Cardiac muscle cell (in vitro differentiated cells and primary cell): ENCODE data around the gene RNF7. TPM values are rescaled to one million over a fixed set of nuclear protein-coding genes. Genes with fewer than 3 reads are reported as not detected.

ENCODE experiments used
- DNase-seq, 2 donors: peaks; one replicate each; pipeline versions ENCODE4 v3.0.0 to v3.0.0-alpha.2; 2010 to 2017; ENCODE audit warnings: low read depth in 1 of 2, low spot score in 1 of 2
- H3K27ac ChIP-seq: fragments of 200-600 bp; sonication (generic); 2 replicates; pipeline ENCODE4 v1.5.1; 2016
- H3K27me3 ChIP-seq: fragments of 200-600 bp; sonication (generic); 2 replicates; pipeline ENCODE4 v1.6.0; 2016; ENCODE audit warnings: control low read depth
- H3K36me3 ChIP-seq: fragments of 200-600 bp; sonication (generic); 2 replicates; pipeline ENCODE4 v1.5.1; 2016; ENCODE audit warnings: control low read depth
- H3K4me1 ChIP-seq: fragments of 200-600 bp; sonication (generic); 2 replicates; pipeline ENCODE4 v1.8.1; 2017; ENCODE audit warnings: low read depth, mild to moderate bottlenecking, mixed run types
- H3K4me3 ChIP-seq: fragments of 200-600 bp; sonication (generic); 2 replicates; pipeline ENCODE4 v1.5.1; 2016; ENCODE audit warnings: mild to moderate bottlenecking
- H3K9me3 ChIP-seq: fragments of 200-600 bp; sonication (generic); 2 replicates; pipeline ENCODE4 v1.5.1; 2017; ENCODE audit warnings: low read depth, mild to moderate bottlenecking, control low read depth
- CTCF ChIP-seq: IDR thresholded peaks from 2 replicates; pipeline ENCODE4 v1.5.1; 2012; ENCODE audit warnings: low read depth, mild to moderate bottlenecking, low read length
- polyA plus RNA-seq: library from polyadenylated mRNA; unstranded; fragments of >200 nt; fragmentation: Nextera tagmentation; extraction: Ambion mirVana; gene quantifications from 2 replicates; pipeline ENCODE4 v1.2.1, GENCODE V29; 2016
- total RNA-seq: library from RNA; depleted of rRNA; stranded (reverse); fragments of >200 nt; gene quantifications from 2 replicates; pipeline ENCODE4 v1.2.3, GENCODE V29; 2016

RNF7 gene
- total and polyA plus RNA-seq, 2 experiments from 2014 or later = 73.0 to 234 TPM

DNA sequence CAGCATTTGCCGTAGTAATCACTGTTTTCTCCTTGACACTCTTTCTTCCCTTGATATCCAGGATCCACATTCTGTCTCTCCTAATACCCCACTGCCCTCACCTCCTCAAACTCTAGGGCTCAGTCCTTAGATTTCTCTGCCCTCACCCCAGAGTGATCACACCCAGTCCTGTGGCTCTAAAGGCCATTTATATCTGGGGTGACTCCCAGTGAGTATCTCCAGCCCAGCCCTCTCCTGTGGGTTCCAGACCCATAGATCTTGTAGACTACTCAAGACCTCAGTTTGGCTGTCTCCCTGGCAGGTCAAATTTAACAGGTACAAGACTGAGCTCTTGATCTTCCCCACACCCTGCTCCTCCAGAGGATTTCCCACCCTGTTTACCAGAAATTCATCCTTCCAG, 26.4 kb downstream of the RNF7 start:
- H3K36me3 ChIP-seq = no peaks in the 10 kb centered on the region
- no peak for TF ChIP-seq CTCF
- no peak for DNase-seq
- no peaks in the 10 kb centered on the region for H3K4me1 ChIP-seq
- no peak overlapping the region for H3K4me3 ChIP-seq
- H3K9me3 ChIP-seq = no peaks in the 10 kb centered on the region
- no peak overlapping the region for H3K27ac ChIP-seq
- H3K27me3 ChIP-seq = no peaks in the 10 kb centered on the region

DNA sequence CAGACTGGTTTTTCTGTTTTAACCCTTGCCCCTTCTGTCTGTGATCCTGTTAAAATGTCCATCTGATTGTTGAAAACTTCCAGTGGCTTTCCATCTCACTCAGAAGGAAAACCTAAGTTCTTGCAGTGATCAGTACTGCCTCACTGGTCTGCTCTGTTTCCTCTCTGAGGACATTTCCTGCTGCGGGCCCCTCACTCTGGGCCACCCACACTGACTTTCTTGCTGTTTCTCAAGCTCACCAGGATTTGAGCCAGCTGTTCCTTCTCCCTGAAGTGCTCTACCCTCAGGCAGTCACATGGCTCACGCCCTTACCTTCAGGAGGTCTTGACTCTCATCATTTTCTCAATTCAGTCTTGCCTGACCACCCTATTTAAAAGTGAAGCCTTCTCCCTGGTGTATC, 26.9 kb downstream of the RNF7 start:
- Histone ChIP-seq H3K4me1 (peaks cover 4% of the 10 kb centered on the region), H3K9me3 (no peaks in the 10 kb centered on the region), H3K4me3 (no peak overlapping the region), H3K27me3 (no peaks in the 10 kb centered on the region), H3K27ac (no peak overlapping the region), H3K36me3 (no peaks in the 10 kb centered on the region)
- TF ChIP-seq CTCF = no peak
- peak in 1 of 2 donors; percentile 65 for DNase-seq

GRCh38 chr3:141767066-141767465, 29.0 kb downstream of the RNF7 start:
- Histone ChIP-seq H3K27ac (no peak overlapping the region), H3K36me3 (no peaks in the 10 kb centered on the region), H3K4me1 (peaks cover 4% of the 10 kb centered on the region), H3K4me3 (no peak overlapping the region), H3K9me3 (no peaks in the 10 kb centered on the region), H3K27me3 (no peaks in the 10 kb centered on the region)
- no peak for DNase-seq
- TF ChIP-seq CTCF = no peak

- Histone ChIP-seq H3K4me3 (no peak overlapping the region), H3K27ac (no peak overlapping the region), H3K27me3 (no peaks in the 10 kb centered on the region), H3K36me3 (no peaks in the 10 kb centered on the region), H3K4me1 (peaks cover 4% of the 10 kb centered on the region), H3K9me3 (no peaks in the 10 kb centered on the region)
- TF ChIP-seq CTCF = no peak
- DNase-seq = peak; percentile 35 to 41
Measured at GRCh38 chr3:141769221-141769894, 31.3 kb downstream of the RNF7 start.

GRCh38 chr3:141773676-141774075, 35.6 kb downstream of the RNF7 start:
- no peak for DNase-seq
- no peaks in the 10 kb centered on the region for H3K9me3 ChIP-seq
- H3K4me1 ChIP-seq = peaks cover 12% of the 10 kb centered on the region
- no peaks in the 10 kb centered on the region for H3K27me3 ChIP-seq
- H3K27ac ChIP-seq = no peak overlapping the region
- no peak for TF ChIP-seq CTCF
- no peaks in the 10 kb centered on the region for H3K36me3 ChIP-seq
- H3K4me3 ChIP-seq = no peak overlapping the region
